Ovary (tissue), 9 donors: ENCODE data around the gene CACNG7. TPM values are rescaled to one million over a fixed set of nuclear protein-coding genes. Genes with fewer than 3 reads are reported as not detected.

ENCODE experiments used
- DNase-seq, 5 donors: peaks; one replicate each; pipeline ENCODE4 v3.0.0-alpha.2; 2019 to 2020
- H3K27ac ChIP-seq, 2 donors: fragments of 200-600 bp; one replicate each; pipeline versions ENCODE4 v1.5.1 to v1.8.0; 2019 to 2022
- H3K27me3 ChIP-seq: fragments of 200-600 bp; one replicate; pipeline ENCODE4 v1.8.0; 2022
- H3K36me3 ChIP-seq: fragments of 200-600 bp; sonication (generic); one replicate; pipeline ENCODE4 v1.5.1; 2019
- H3K4me1 ChIP-seq: one replicate; pipeline ENCODE4 v1.8.1; 2013; ENCODE audit warnings: mild to moderate bottlenecking, moderate library complexity; ENCODE audit not compliant: insufficient read depth
- H3K4me3 ChIP-seq: fragments of 200-600 bp; sonication (generic); one replicate; pipeline ENCODE4 v1.5.1; 2017
- H3K9me3 ChIP-seq, 2 donors: fragments of 200-600 bp in 1 of 2; sonication (generic) in 1 of 2; one replicate each; pipeline versions ENCODE4 v1.5.1 to v1.8.1; 2013 to 2019; ENCODE audit warnings: mild to moderate bottlenecking in 1 of 2, moderate library complexity in 1 of 2
- CTCF ChIP-seq, 3 donors: fragments of 450-650 bp in 2 of 3; fragments of 200-600 bp in 1 of 3; IDR thresholded peaks; one replicate each; pipeline versions ENCODE4 v1.5.1 to v1.8.0; 2016 to 2022; ENCODE audit warnings: antibody characterized with exemption in 3 of 3, mild to moderate bottlenecking in 1 of 3
- EP300 ChIP-seq: sonication (generic); formaldehyde crosslinking; IDR thresholded peaks from one replicate; pipeline ENCODE4 v1.6.1; 2017; ENCODE audit warnings: antibody characterized with exemption
- POLR2A ChIP-seq: fragments of 450-650 bp; IDR thresholded peaks from one replicate; pipeline ENCODE4 v1.6.1; 2017; ENCODE audit warnings: antibody characterized with exemption, mild to moderate bottlenecking, moderate library complexity
- WGBS, 3 donors: extraction: QIAGEN DNeasy Blood & Tissue Kit in 1 of 3; methylation state at CpG; one replicate each; pipeline versions ENCODE4 v1.1.5 to v1.1.7; 2013 to 2017; 5-methylcytosine and 5-hydroxymethylcytosine counted together
- intact Hi-C, 4 donors: fragments of 100-400 bp; cut with DNase I; formaldehyde crosslinking; loops; one replicate each; pipeline versions ENCODE4 v1.11.0 to v1.15.1; 2022 to 2023
- polyA plus RNA-seq, 2 donors: library from polyadenylated mRNA; stranded (reverse); fragments of 200-250 nt in 1 of 2; fragments of 350-450 nt in 1 of 2; fragmentation: Illumina TruSeq in 1 of 2; extraction: RNeasy Lipid Tissue Mini Kit (QIAGEN cat#74804) in 1 of 2; gene quantifications; one replicate each; pipeline ENCODE4 v1.2.3, GENCODE V29; 2013 to 2014
- total RNA-seq, 7 donors: library from RNA; depleted of rRNA in 2 of 7; stranded (reverse); fragments of >200 nt in 2 of 7; fragmentation: NEBNext Ultra II Directional in 3 of 7; extraction: Animal tissue kit (Norgen Biotek cat#: 25700) in 3 of 7; gene quantifications; one replicate each; pipeline versions ENCODE4 v1.1.0 to v1.2.4, GENCODE V29; 2016 to 2023
- donor health status: DM: no; HTN: no; CAD: no; lungs with moderate emphysema.
- donor health status: DM: no; HTN: no; CAD: no.
- donor health status: Bipolar disorder and iron deficiency.
- donor health status: DM: yes; HTN: yes; CAD: no.
- donor health status: DM: no; HTN: no; CAD: no.
- donor health status: DM: yes; HTN: yes; CAD: no.

Gene CACNG7
- total and polyA plus RNA-seq, 9 donors: 0.02 TPM; not detected in 8

- H3K36me3 ChIP-seq: no peaks in the 10 kb centered on the region
- H3K4me1 ChIP-seq: peaks cover 7% of the 10 kb centered on the region
- no peaks in the 10 kb centered on the region for H3K27me3 ChIP-seq
- intact Hi-C loops: loop anchor here in 1 of 4 donors (10.0 kb wide), 1 partner anchor 244 kb away; the partner anchor contains the start of genes PRPF31 and TFPT
- WGBS, 3 donors: 43 to 57% (median 45%) methylated on average over 5 of the region's 5 CpGs
- no peak for TF ChIP-seq CTCF (IDR thresholded peaks at IDR 0.05)
- H3K4me3 ChIP-seq: no peak overlapping the region
- no peaks in the 10 kb centered on the region for H3K9me3 ChIP-seq
- DNase-seq: no peak
- no peak overlapping the region for H3K27ac ChIP-seq
Measured at GRCh38 chr19:53870485-53870844, 38.6 kb upstream of the CACNG7 start.

- intact Hi-C loops: loop anchor here in 1 of 4 donors (10.0 kb wide), 1 partner anchor 243 kb away; the partner anchor contains the start of genes PRPF31 and TFPT
- Histone ChIP-seq H3K27me3 (no peaks in the 10 kb centered on the region), H3K27ac (no peak overlapping the region), H3K4me1 (peaks cover 3% of the 10 kb centered on the region), H3K4me3 (no peak overlapping the region), H3K36me3 (no peaks in the 10 kb centered on the region), H3K9me3 (no peaks in the 10 kb centered on the region)
- no peak for TF ChIP-seq POLR2A
- TF ChIP-seq CTCF (IDR thresholded peaks at IDR 0.05): no peak
- no peak for TF ChIP-seq EP300
- DNase-seq: no peak
- 49 to 50% (median 50%) methylated on average over 7 of the region's 7 CpGs for WGBS, 3 donors
Measured at GRCh38 chr19:53871454-53871853, 37.6 kb upstream of the CACNG7 start.

GRCh38 chr19:53872762-53873161 lies 36.3 kb upstream of the CACNG7 start:
- Histone ChIP-seq H3K9me3 (no peaks in the 10 kb centered on the region), H3K4me3 (no peak overlapping the region), H3K27ac (no peak overlapping the region), H3K4me1 (peaks cover 3% of the 10 kb centered on the region), H3K36me3 (no peaks in the 10 kb centered on the region), H3K27me3 (no peaks in the 10 kb centered on the region)
- 72 to 74% (median 74%) methylated on average over 6 of the region's 6 CpGs for WGBS, 3 donors
- TF ChIP-seq POLR2A (no peak), EP300 (no peak), CTCF (IDR thresholded peaks at IDR 0.05) (no peak)
- intact Hi-C loops: loop anchor here in 1 of 4 donors (10.0 kb wide), 1 partner anchor 242 kb away; the partner anchor contains the start of genes PRPF31 and TFPT
- no peak for DNase-seq

GRCh38 chr19:53873773-53874605 lies 35.1 kb upstream of the CACNG7 start:
- no peaks in the 10 kb centered on the region for H3K9me3 ChIP-seq
- peaks cover 6% of the 10 kb centered on the region for H3K4me1 ChIP-seq
- DNase-seq: peak in 1 of 5 donors; percentile 30
- no peak overlapping the region for H3K27ac ChIP-seq
- no peak overlapping the region for H3K4me3 ChIP-seq
- TF ChIP-seq POLR2A (no peak), CTCF (IDR thresholded peaks at IDR 0.05) (no peak), EP300 (no peak)
- H3K27me3 ChIP-seq: no peaks in the 10 kb centered on the region
- WGBS, 3 donors: 86 to 89% (median 87%) methylated on average over 51 of the region's 51 CpGs
- H3K36me3 ChIP-seq: no peaks in the 10 kb centered on the region
- intact Hi-C loops: loop anchor here in 1 of 4 donors (10.0 kb wide), 1 partner anchor 241 kb away; the partner anchor contains the start of genes PRPF31 and TFPT
